Stimulated activated CD4-positive, alpha-beta T cell treated with anti-CD3 and anti-CD28 coated beads, Interleukin-2, amount 100 ng/mL, for 4 hours (primary cell): ENCODE measurements around the gene ORAI1.
A peak's percentile ranks its signal among the peaks of the same experiment; 100 is the strongest.
"Not testable (repeated sequence)": the region's sequence is repeated elsewhere in the genome, so short reads cannot be mapped to it uniquely, and the experiment has no call there.

Experiments
- DNase-seq: peaks from one replicate; pipeline ENCODE4 v3.0.0-alpha.2; 2020; ENCODE audit warnings: low read depth

Gene ORAI1

GRCh38 chr12:121626087-121626852 lies at the start of gene ORAI1:
TSS of gene ORAI1 (plus strand) at chr12:121626530.
- DNase-seq: peak; percentile 98

- no peak for DNase-seq
These were observed 49.4 kb upstream of the ORAI1 start for GRCh38 chr12:121576851-121577391.

- DNase-seq: no peak
These were observed 48.7 kb upstream of the ORAI1 start for GRCh38 chr12:121577443-121578180.

- DNase-seq: no peak
These were observed 47.8 kb upstream of the ORAI1 start for GRCh38 chr12:121578230-121579189.

GRCh38 chr12:121579190-121579791 lies 47.0 kb upstream of the ORAI1 start:
- DNase-seq: peak; percentile 11

GRCh38 chr12:121579981-121580868 lies 46.1 kb upstream of the ORAI1 start:
- peak; percentile 55 for DNase-seq

GRCh38 chr12:121580959-121581685 lies 45.2 kb upstream of the ORAI1 start, which contains the start of gene KDM2B:
TSS of gene KDM2B (minus strand) at chr12:121581023. CDS start at chr12:121580911, 112 bp downstream.
- DNase-seq: peak; percentile 10

GRCh38 chr12:121581686-121582429 lies 44.5 kb upstream of the ORAI1 start:
- no peak for DNase-seq

GRCh38 chr12:121582583-121583333 lies 43.6 kb upstream of the ORAI1 start:
- DNase-seq: no peak

GRCh38 chr12:121583334-121583661 lies 43.0 kb upstream of the ORAI1 start:
- DNase-seq: not testable (repeated sequence)

- not testable (repeated sequence) for DNase-seq
These were observed 41.4 kb upstream of the ORAI1 start for GRCh38 chr12:121584885-121585284.

GRCh38 chr12:121590476-121591143 lies 35.7 kb upstream of the ORAI1 start:
- peak; percentile 61 for DNase-seq

GRCh38 chr12:121592320-121592719 lies 34.0 kb upstream of the ORAI1 start:
- no peak for DNase-seq

GRCh38 chr12:121595520-121595919 lies 30.8 kb upstream of the ORAI1 start:
- no peak for DNase-seq

GRCh38 chr12:121596526-121596925 lies 29.8 kb upstream of the ORAI1 start:
- DNase-seq: no peak

GRCh38 chr12:121600702-121601336 lies 25.5 kb upstream of the ORAI1 start:
- DNase-seq: no peak

GRCh38 chr12:121602766-121603165 lies 23.6 kb upstream of the ORAI1 start:
- no peak for DNase-seq
